ENCODE data around the gene RUNDC3A. TPM values are rescaled to one million over a fixed set of nuclear protein-coding genes. Genes with fewer than 3 reads are reported as not detected.
"Not testable (repeated sequence)": the region's sequence is repeated elsewhere in the genome, so short reads cannot be mapped to it uniquely, and the experiment has no call there.

Gene RUNDC3A
- polyA plus RNA-seq, 4 donors = 1.1 to 6.8 (median 3.8) TPM

GRCh38 chr17:44347206-44348055 is 39.0 kb downstream of the RUNDC3A start:
- peaks cover 0 to 43% (median 2%) of the 10 kb centered on the region in 3 donors for H3K36me3 ChIP-seq (ENCODE audit: control insufficient read depth in 3 of 3, insufficient read depth in 2 of 3, low read depth in 1 of 3, low read length in 3 of 3)
- FAIRE-seq; H3K27ac ChIP-seq (ENCODE audit: low read depth in 1 of 3, low read length in 2 of 3); H3K4me1 ChIP-seq (ENCODE audit: control insufficient read depth in 3 of 3, insufficient read depth in 2 of 3, low read depth in 1 of 3, low read length in 2 of 3); H3K4me3 ChIP-seq (ENCODE audit: low read depth in 1 of 3, low read length in 3 of 3); DNase-seq; H3K9me3 ChIP-seq (ENCODE audit: control insufficient read depth in 2 of 2, insufficient read depth in 1 of 2, low read depth in 1 of 2, low read length in 1 of 2); H3K27me3 ChIP-seq (ENCODE audit: control insufficient read depth in 3 of 3, insufficient read depth in 3 of 3, low read length in 3 of 3): not testable (repeated sequence)
- 74 to 82% (median 80%) methylated on average over 17 to 18 of the region's 18 CpGs for WGBS, 3 donors

- H3K36me3 ChIP-seq (ENCODE audit: control insufficient read depth in 3 of 3, insufficient read depth in 2 of 3, low read depth in 1 of 3, low read length in 3 of 3) = peaks cover 2 to 52% (median 4%) of the 10 kb centered on the region in 3 donors
- H3K27me3 ChIP-seq (ENCODE audit: control insufficient read depth in 3 of 3, insufficient read depth in 3 of 3, low read length in 3 of 3) = no peaks in the 10 kb centered on the region
- DNase-seq = no peak
- FAIRE-seq = no peak
- 73 to 83% (median 77%) methylated on average over 9 of the region's 9 CpGs for WGBS, 3 donors
- no peak overlapping the region for H3K4me3 ChIP-seq (ENCODE audit: low read depth in 1 of 3, low read length in 3 of 3)
- no peaks in the 10 kb centered on the region for H3K9me3 ChIP-seq (ENCODE audit: control insufficient read depth in 2 of 2, insufficient read depth in 1 of 2, low read depth in 1 of 2, low read length in 1 of 2)
- H3K27ac ChIP-seq (ENCODE audit: low read depth in 1 of 3, low read length in 2 of 3) = no peak overlapping the region
- H3K4me1 ChIP-seq (ENCODE audit: control insufficient read depth in 3 of 3, insufficient read depth in 2 of 3, low read depth in 1 of 3, low read length in 2 of 3) = peaks cover 0 to 4% (median 4%) of the 10 kb centered on the region in 3 donors
Measured at GRCh38 chr17:44348234-44348987, 40.0 kb downstream of the RUNDC3A start.

- peaks cover 2 to 52% (median 4%) of the 10 kb centered on the region in 3 donors for H3K36me3 ChIP-seq (ENCODE audit: control insufficient read depth in 3 of 3, insufficient read depth in 2 of 3, low read depth in 1 of 3, low read length in 3 of 3)
- H3K27ac ChIP-seq (ENCODE audit: low read depth in 1 of 3, low read length in 2 of 3) = no peak overlapping the region
- peaks cover 0 to 4% (median 4%) of the 10 kb centered on the region in 3 donors for H3K4me1 ChIP-seq (ENCODE audit: control insufficient read depth in 3 of 3, insufficient read depth in 2 of 3, low read depth in 1 of 3, low read length in 2 of 3)
- H3K27me3 ChIP-seq (ENCODE audit: control insufficient read depth in 3 of 3, insufficient read depth in 3 of 3, low read length in 3 of 3) = no peaks in the 10 kb centered on the region
- H3K4me3 ChIP-seq (ENCODE audit: low read depth in 1 of 3, low read length in 3 of 3) = no peak overlapping the region
- no peak for FAIRE-seq
- no peaks in the 10 kb centered on the region for H3K9me3 ChIP-seq (ENCODE audit: control insufficient read depth in 2 of 2, insufficient read depth in 1 of 2, low read depth in 1 of 2, low read length in 1 of 2)
- no peak for DNase-seq
- 84 to 89% (median 85%) methylated on average over 6 of the region's 6 CpGs for WGBS, 3 donors
Measured at GRCh38 chr17:44348988-44349364, 40.6 kb downstream of the RUNDC3A start.

GRCh38 chr17:44349553-44350070 is 41.2 kb downstream of the RUNDC3A start:
- FAIRE-seq = no peak
- no peaks in the 10 kb centered on the region for H3K9me3 ChIP-seq (ENCODE audit: control insufficient read depth in 2 of 2, insufficient read depth in 1 of 2, low read depth in 1 of 2, low read length in 1 of 2)
- H3K36me3 ChIP-seq (ENCODE audit: control insufficient read depth in 3 of 3, insufficient read depth in 2 of 3, low read depth in 1 of 3, low read length in 3 of 3) = peaks cover 2 to 52% (median 4%) of the 10 kb centered on the region in 3 donors
- no peak overlapping the region for H3K27ac ChIP-seq (ENCODE audit: low read depth in 1 of 3, low read length in 2 of 3)
- H3K4me3 ChIP-seq (ENCODE audit: low read depth in 1 of 3, low read length in 3 of 3) = no peak overlapping the region
- H3K27me3 ChIP-seq (ENCODE audit: control insufficient read depth in 3 of 3, insufficient read depth in 3 of 3, low read length in 3 of 3) = no peaks in the 10 kb centered on the region
- 84 to 89% (median 87%) methylated on average over 12 of the region's 12 CpGs for WGBS, 3 donors
- H3K4me1 ChIP-seq (ENCODE audit: control insufficient read depth in 3 of 3, insufficient read depth in 2 of 3, low read depth in 1 of 3, low read length in 2 of 3) = no peaks in the 10 kb centered on the region
- no peak for DNase-seq

- 59 to 69% (median 66%) methylated on average over 6 of the region's 6 CpGs for WGBS, 3 donors
Measured at GRCh38 chr17:44350733-44351226, 42.4 kb downstream of the RUNDC3A start.

GRCh38 chr17:44351464-44351863 is 43.1 kb downstream of the RUNDC3A start:
- no peak for FAIRE-seq
- peaks cover 2 to 64% (median 4%) of the 10 kb centered on the region in 3 donors for H3K36me3 ChIP-seq (ENCODE audit: control insufficient read depth in 3 of 3, insufficient read depth in 2 of 3, low read depth in 1 of 3, low read length in 3 of 3)
- no peak for DNase-seq
- 88 to 90% (median 90%) methylated on average over 8 of the region's 8 CpGs for WGBS, 3 donors
- H3K4me3 ChIP-seq (ENCODE audit: low read depth in 1 of 3, low read length in 3 of 3) = no peak overlapping the region
- H3K27me3 ChIP-seq (ENCODE audit: control insufficient read depth in 3 of 3, insufficient read depth in 3 of 3, low read length in 3 of 3) = peaks cover 0 to 5% (median 0%) of the 10 kb centered on the region in 3 donors
- H3K9me3 ChIP-seq (ENCODE audit: control insufficient read depth in 2 of 2, insufficient read depth in 1 of 2, low read depth in 1 of 2, low read length in 1 of 2) = no peaks in the 10 kb centered on the region
- H3K4me1 ChIP-seq (ENCODE audit: control insufficient read depth in 3 of 3, insufficient read depth in 2 of 3, low read depth in 1 of 3, low read length in 2 of 3) = no peaks in the 10 kb centered on the region
- H3K27ac ChIP-seq (ENCODE audit: low read depth in 1 of 3, low read length in 2 of 3) = no peak overlapping the region

More at GRCh38 chr17:44350733-44351226, 42.4 kb downstream of the RUNDC3A start:
- Histone ChIP-seq H3K27ac (ENCODE audit: low read depth in 1 of 3, low read length in 2 of 3) (no peak overlapping the region), H3K4me3 (ENCODE audit: low read depth in 1 of 3, low read length in 3 of 3) (no peak overlapping the region), H3K27me3 (ENCODE audit: control insufficient read depth in 3 of 3, insufficient read depth in 3 of 3, low read length in 3 of 3) (peaks cover 0 to 5% (median 0%) of the 10 kb centered on the region in 3 donors), H3K4me1 (ENCODE audit: control insufficient read depth in 3 of 3, insufficient read depth in 2 of 3, low read depth in 1 of 3, low read length in 2 of 3) (no peaks in the 10 kb centered on the region), H3K36me3 (ENCODE audit: control insufficient read depth in 3 of 3, insufficient read depth in 2 of 3, low read depth in 1 of 3, low read length in 3 of 3) (peaks cover 2 to 60% (median 4%) of the 10 kb centered on the region in 3 donors), H3K9me3 (ENCODE audit: control insufficient read depth in 2 of 2, insufficient read depth in 1 of 2, low read depth in 1 of 2, low read length in 1 of 2) (no peaks in the 10 kb centered on the region)
- no peak for FAIRE-seq
- DNase-seq = peak; percentile 57 to 80

GRCh38 chr17:44351961-44352827 is 43.8 kb downstream of the RUNDC3A start:
- no peaks in the 10 kb centered on the region for H3K4me1 ChIP-seq (ENCODE audit: control insufficient read depth in 3 of 3, insufficient read depth in 2 of 3, low read depth in 1 of 3, low read length in 2 of 3)
- 85 to 89% (median 87%) methylated on average over 35 to 36 of the region's 36 CpGs for whole genome bisulfite sequencing, 3 donors
- H3K36me3 ChIP-seq (ENCODE audit: control insufficient read depth in 3 of 3, insufficient read depth in 2 of 3, low read depth in 1 of 3, low read length in 3 of 3) = peaks cover 2 to 64% (median 4%) of the 10 kb centered on the region in 3 donors
- no peak overlapping the region for H3K27ac ChIP-seq (ENCODE audit: low read depth in 1 of 3, low read length in 2 of 3)
- no peaks in the 10 kb centered on the region for H3K9me3 ChIP-seq (ENCODE audit: control insufficient read depth in 2 of 2, insufficient read depth in 1 of 2, low read depth in 1 of 2, low read length in 1 of 2)
- FAIRE-seq = no peak
- DNase-seq = no peak
- H3K27me3 ChIP-seq (ENCODE audit: control insufficient read depth in 3 of 3, insufficient read depth in 3 of 3, low read length in 3 of 3) = peaks cover 0 to 5% (median 0%) of the 10 kb centered on the region in 3 donors
- H3K4me3 ChIP-seq (ENCODE audit: low read depth in 1 of 3, low read length in 3 of 3) = no peak overlapping the region

Data from small intestine (tissue), 7 donors.